Natural killer cell (primary cell): ENCODE measurements around the gene JKAMP. TPM values are rescaled to one million over a fixed set of nuclear protein-coding genes. Genes with fewer than 3 reads are reported as not detected.

Experiments
- ATAC-seq, 3 donors: fragments of 150-1000 bp in 2 of 3; fragments of 200-7000 bp in 1 of 3; cut with Tn5 transposase; 1 replicate in 1 of 3; 2 replicates in 2 of 3; pipeline ENCODE4 v1.10.0; 2021; ENCODE audit warnings: mild to moderate bottlenecking in 2 of 3, moderate library complexity in 2 of 3
- DNase-seq, 2 donors: peaks; one replicate each; pipeline versions ENCODE4 v3.0.0 to v3.0.0-alpha.2; 2013 to 2021; ENCODE audit warnings: mixed read lengths in 1 of 2
- H3K27ac ChIP-seq: one replicate; pipeline ENCODE4 v1.5.1; 2013; ENCODE audit warnings: mild to moderate bottlenecking, low read length
- H3K27me3 ChIP-seq: one replicate; pipeline ENCODE4 v1.6.1; 2013; ENCODE audit warnings: low read length; ENCODE audit not compliant: control insufficient read depth, insufficient read depth
- H3K36me3 ChIP-seq: one replicate; pipeline ENCODE4 v1.6.1; 2013; ENCODE audit warnings: low read length; ENCODE audit not compliant: control insufficient read depth, insufficient read depth
- H3K4me1 ChIP-seq: one replicate; pipeline ENCODE4 v1.6.1; 2013; ENCODE audit warnings: low read length; ENCODE audit not compliant: control insufficient read depth, insufficient read depth
- H3K4me3 ChIP-seq: one replicate; pipeline ENCODE4 v1.5.1; 2013; ENCODE audit warnings: low read length
- H3K9me3 ChIP-seq: one replicate; pipeline ENCODE4 v1.6.1; 2013; ENCODE audit warnings: low read length; ENCODE audit not compliant: control insufficient read depth, insufficient read depth
- H3K27ac Mint-ChIP-seq, 2 donors: one replicate each; pipeline ENCODE4 v1.8.0; 2022; ENCODE audit warnings: mild to moderate bottlenecking in 2 of 2, mixed read lengths in 2 of 2, moderate library complexity in 1 of 2
- H3K27me3 Mint-ChIP-seq, 2 donors: one replicate each; pipeline ENCODE4 v1.8.0; 2022; ENCODE audit warnings: low read depth in 2 of 2, mixed read lengths in 2 of 2
- H3K36me3 Mint-ChIP-seq: one replicate; pipeline ENCODE4 v1.8.0; 2022; ENCODE audit warnings: mixed read lengths
- H3K4me1 Mint-ChIP-seq, 2 donors: one replicate each; pipeline ENCODE4 v1.8.0; 2022; ENCODE audit warnings: mixed read lengths in 2 of 2
- H3K4me3 Mint-ChIP-seq: one replicate; pipeline ENCODE4 v1.8.0; 2022; ENCODE audit warnings: mild to moderate bottlenecking, moderate library complexity, mixed read lengths
- H3K9me3 Mint-ChIP-seq, 2 donors: one replicate each; pipeline ENCODE4 v1.8.0; 2022; ENCODE audit warnings: mixed read lengths in 2 of 2
- CTCF ChIP-seq: fragments of 200-600 bp; IDR thresholded peaks from one replicate; pipeline ENCODE4 v1.8.0; 2022; ENCODE audit warnings: antibody characterized with exemption
- WGBS: methylation state at CpG from one replicate; pipeline ENCODE4 v1.1.7; 2013; ENCODE audit warnings: missing lambda C conversion rate; ENCODE audit not compliant: insufficient coverage; 5-methylcytosine and 5-hydroxymethylcytosine counted together
- intact Hi-C: fragments of 100-400 bp; cut with micrococcal nuclease; formaldehyde crosslinking; loops from one replicate; pipeline ENCODE4 v1.14.2; 2022
- total RNA-seq, 4 donors: library from RNA; stranded (reverse); fragments of 120-200 nt in 1 of 4; gene quantifications; one replicate each; pipeline versions ENCODE4 v1.2.3 to v1.2.4, GENCODE V29; 2013 to 2022

JKAMP gene
- total RNA-seq, 3 donors from 2014 or later (not counting 1 experiment from before 2014, with no cell fraction given), result 18.8 to 25.0 (median 20.5) TPM

GRCh38 chr14:59464486-59465315 is 19.6 kb upstream of the JKAMP start:
- H3K36me3 Mint-ChIP-seq, result no peaks in the 10 kb centered on the region
- TF ChIP-seq CTCF, result no peak
- intact Hi-C loops, result loop anchor here (1.0 kb wide), 1 partner anchor 20 kb away; the partner anchor contains the start of genes JKAMP and L3HYPDH
- H3K27ac ChIP-seq, result no peak overlapping the region
- DNase-seq (peak; percentile 50 to 72), ATAC-seq (peak; percentile 71 to 79 (median 72))
- peaks cover 4 to 9% of the 10 kb centered on the region in 2 donors for H3K27me3 Mint-ChIP-seq
- H3K4me1 Mint-ChIP-seq, result peaks cover 7 to 19% of the 10 kb centered on the region in 2 donors
- H3K4me1 ChIP-seq, result peaks cover 13% of the 10 kb centered on the region
- no peaks in the 10 kb centered on the region for H3K36me3 ChIP-seq
- H3K4me3 ChIP-seq, result peak overlapping the region; percentile 52
- H3K9me3 Mint-ChIP-seq, result no peaks in the 10 kb centered on the region
- H3K27me3 ChIP-seq, result peaks cover 6% of the 10 kb centered on the region
- peak overlapping the region in 1 of 2 donors; percentile 79 for H3K27ac Mint-ChIP-seq
- WGBS, result under 1% methylated on average over 105 of the region's 105 CpGs
- peak overlapping the region; percentile 90 for H3K4me3 Mint-ChIP-seq
- no peaks in the 10 kb centered on the region for H3K9me3 ChIP-seq

- peaks cover 6% of the 10 kb centered on the region for H3K27me3 ChIP-seq
- peak in 2 of 3 donors; percentile 43 to 54 for ATAC-seq
- peaks cover 4% of the 10 kb centered on the region for H3K36me3 ChIP-seq
- H3K4me1 ChIP-seq, result peaks cover 13% of the 10 kb centered on the region
- no peak within 1 kb of the TSS for H3K27ac ChIP-seq
- WGBS, result 20% methylated on average over 40 of the region's 40 CpGs
- TF ChIP-seq CTCF, result no peak
- Mint-ChIP-seq H3K9me3 (no peaks in the 10 kb centered on the region), H3K27me3 (peaks cover 4 to 9% of the 10 kb centered on the region in 2 donors), H3K4me1 (peaks cover 7 to 19% of the 10 kb centered on the region in 2 donors), H3K27ac (peak within 1 kb of the TSS; percentile 50 to 79), H3K4me3 (peak within 1 kb of the TSS; percentile 90), H3K36me3 (no peaks in the 10 kb centered on the region)
- peak within 1 kb of the TSS; percentile 52 for H3K4me3 ChIP-seq
- intact Hi-C loops, result loop anchor here (1.0 kb wide), 1 partner anchor 19 kb away; the partner anchor contains the start of genes JKAMP and L3HYPDH
- peak in 1 of 2 donors; percentile 66 for DNase-seq
- no peaks in the 10 kb centered on the region for H3K9me3 ChIP-seq
Measured at GRCh38 chr14:59465316-59466135, 18.8 kb upstream of the JKAMP start, which contains the start of gene GPR135. Gene GPR135 (minus strand): TSS chr14:59465380. CDS start chr14:59465226, 154 bp downstream.

GRCh38 chr14:59474172-59474571 is 10.1 kb upstream of the JKAMP start:
- Histone ChIP-seq H3K27ac (no peak overlapping the region), H3K9me3 (no peaks in the 10 kb centered on the region), H3K4me1 (no peaks in the 10 kb centered on the region), H3K36me3 (peaks cover 30% of the 10 kb centered on the region), H3K27me3 (no peaks in the 10 kb centered on the region), H3K4me3 (no peak overlapping the region)
- no peaks in the 10 kb centered on the region for H3K27me3 Mint-ChIP-seq
- no peaks in the 10 kb centered on the region for H3K4me1 Mint-ChIP-seq
- WGBS, result 100% methylated on average over 1 of the region's 1 CpG
- intact Hi-C loops, result no loop called here
- H3K36me3 Mint-ChIP-seq, result no peaks in the 10 kb centered on the region
- H3K27ac Mint-ChIP-seq, result no peak overlapping the region
- ATAC-seq (no peak), DNase-seq (no peak)
- TF ChIP-seq CTCF, result no peak
- H3K9me3 Mint-ChIP-seq, result no peaks in the 10 kb centered on the region
- no peak overlapping the region for H3K4me3 Mint-ChIP-seq
